Pancreas (tissue), 10 donors: ENCODE results near the gene MS4A15. TPM values are rescaled to one million over a fixed set of nuclear protein-coding genes. Genes with fewer than 3 reads are reported as not detected.

Experiments used
- ATAC-seq, 4 donors: fragments of 200-7000 bp; cut with Tn5 transposase; one replicate each; pipeline versions ENCODE4 v1.8.0 to v1.9.1; 2020; ENCODE audit warnings: mild to moderate bottlenecking in 4 of 4, moderate library complexity in 4 of 4
- DNase-seq, 6 donors: peaks; one replicate each; pipeline ENCODE4 v3.0.0-alpha.2; 2020
- FAIRE-seq: peaks from 2 replicates; lab custom pipeline; 2012; peaks lifted over from hg19 to GRCh38; lab: Jason Lieb, UNC
- H3K27ac ChIP-seq, 4 donors: fragments of 200-600 bp; sonication (generic); 1 replicate in 3 of 4; 2 replicates in 1 of 4; pipeline versions ENCODE4 v1.5.0 to v1.8.0; 2020
- H3K27me3 ChIP-seq, 4 donors: fragments of 200-600 bp; one replicate each; pipeline ENCODE4 v1.8.0; 2021
- H3K36me3 ChIP-seq, 3 donors: fragments of 200-600 bp; sonication (generic) in 1 of 3; one replicate each; pipeline versions ENCODE4 v1.5.0 to v1.8.0; 2020 to 2021
- H3K4me1 ChIP-seq, 3 donors: fragments of 200-600 bp; one replicate each; pipeline ENCODE4 v1.8.0; 2021
- H3K4me3 ChIP-seq, 4 donors: fragments of 200-600 bp; sonication (generic) in 2 of 4; one replicate each; pipeline versions ENCODE4 v1.5.0 to v1.8.0; 2020 to 2021
- H3K9me3 ChIP-seq, 4 donors: fragments of 200-600 bp; one replicate each; pipeline ENCODE4 v1.8.0; 2021
- WGBS, 2 donors: extraction: QIAGEN DNeasy Blood & Tissue Kit; methylation state at CpG; one replicate each; pipeline ENCODE4 v1.1.7; 2013; 5-methylcytosine and 5-hydroxymethylcytosine counted together
- intact Hi-C, 3 donors: fragments of 100-400 bp; cut with DNase I; formaldehyde crosslinking; loops; one replicate each; pipeline versions ENCODE4 v1.11.1 to v1.14.2; 2022
- polyA plus RNA-seq, 2 donors: library from polyadenylated mRNA; stranded (reverse); fragments of 200-250 nt; gene quantifications; one replicate each; pipeline ENCODE4 v1.2.3, GENCODE V29; 2013
- total RNA-seq, 6 donors: library from RNA; stranded (reverse); fragmentation: NEBNext Ultra II Directional in 4 of 6; extraction: Animal tissue kit (Norgen Biotek cat#: 25700) in 4 of 6; gene quantifications; one replicate each; pipeline versions ENCODE4 v1.2.1 to v1.2.4, GENCODE V29; 2021 to 2023
- TF ChIP-seq, protein P1 (sequence below), 4 donors: fragments of 200-600 bp; sonication (generic) in 3 of 4; IDR thresholded peaks; one replicate each; pipeline versions ENCODE4 v1.5.0 to v1.8.0; 2021; ENCODE audit warnings: antibody characterized with exemption in 4 of 4
- donor health status: healthy with polysubstance abuse.
- donor health status: DM: no; HTN: no; CAD: no; lungs with moderate emphysema.
- donor health status: DM: no; HTN: no; CAD: no.
- donor health status: control.
- donor health status: control.
- donor health status: Bipolar disorder and iron deficiency.
- donor health status: DM: yes; HTN: yes; CAD: no.
- donor health status: DM: no; HTN: no; CAD: no.
- donor health status: DM: no; HTN: no; CAD: no.
- donor health status: DM: yes; HTN: yes; CAD: no.

The MS4A15 gene
- total and polyA plus RNA-seq, 8 donors, result 0.09 TPM; not detected in 7

- FAIRE-seq, result no peak
- DNase-seq, result no peak
- Histone ChIP-seq H3K4me3 (no peak overlapping the region), H3K27ac (no peak overlapping the region), H3K36me3 (no peaks in the 10 kb centered on the region), H3K27me3 (no peaks in the 10 kb centered on the region), H3K9me3 (no peaks in the 10 kb centered on the region), H3K4me1 (no peaks in the 10 kb centered on the region)
- TF ChIP-seq, protein P1, sequence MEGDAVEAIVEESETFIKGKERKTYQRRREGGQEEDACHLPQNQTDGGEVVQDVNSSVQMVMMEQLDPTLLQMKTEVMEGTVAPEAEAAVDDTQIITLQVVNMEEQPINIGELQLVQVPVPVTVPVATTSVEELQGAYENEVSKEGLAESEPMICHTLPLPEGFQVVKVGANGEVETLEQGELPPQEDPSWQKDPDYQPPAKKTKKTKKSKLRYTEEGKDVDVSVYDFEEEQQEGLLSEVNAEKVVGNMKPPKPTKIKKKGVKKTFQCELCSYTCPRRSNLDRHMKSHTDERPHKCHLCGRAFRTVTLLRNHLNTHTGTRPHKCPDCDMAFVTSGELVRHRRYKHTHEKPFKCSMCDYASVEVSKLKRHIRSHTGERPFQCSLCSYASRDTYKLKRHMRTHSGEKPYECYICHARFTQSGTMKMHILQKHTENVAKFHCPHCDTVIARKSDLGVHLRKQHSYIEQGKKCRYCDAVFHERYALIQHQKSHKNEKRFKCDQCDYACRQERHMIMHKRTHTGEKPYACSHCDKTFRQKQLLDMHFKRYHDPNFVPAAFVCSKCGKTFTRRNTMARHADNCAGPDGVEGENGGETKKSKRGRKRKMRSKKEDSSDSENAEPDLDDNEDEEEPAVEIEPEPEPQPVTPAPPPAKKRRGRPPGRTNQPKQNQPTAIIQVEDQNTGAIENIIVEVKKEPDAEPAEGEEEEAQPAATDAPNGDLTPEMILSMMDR (IDR thresholded peaks at IDR 0.05), result no peak
- WGBS, 2 donors, result 80 to 85% methylated on average over 4 of the region's 4 CpGs
- no peak for ATAC-seq
- intact Hi-C loops, result no loop called here
Observed at GRCh38 chr11:60791153-60791933, 34.7 kb downstream of the MS4A15 start.

- intact Hi-C loops, result no loop called here
- FAIRE-seq, result no peak
Observed at GRCh38 chr11:60792521-60792920, 35.9 kb downstream of the MS4A15 start.

DNA sequence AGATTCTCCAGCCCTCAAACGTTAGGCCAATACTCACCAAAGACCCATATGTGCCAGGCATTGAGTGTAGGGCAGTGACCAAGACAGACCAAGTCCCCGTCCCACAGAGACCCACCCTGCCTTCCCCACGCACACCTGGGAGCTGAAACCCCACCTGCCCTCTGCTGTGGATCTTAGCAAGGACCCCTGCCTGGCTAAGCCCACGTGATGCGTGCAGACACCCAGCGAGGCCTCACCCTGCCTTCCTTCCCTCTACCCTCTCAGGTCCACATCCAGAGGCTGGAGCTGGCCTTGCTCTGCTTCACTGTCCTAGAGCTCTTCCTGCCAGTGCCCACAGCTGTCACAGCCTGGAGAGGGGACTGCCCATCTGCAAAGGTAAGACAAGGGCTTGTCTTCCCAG lies 38.6 kb downstream of the MS4A15 start:
- ATAC-seq, result no peak
- Histone ChIP-seq H3K27me3 (no peaks in the 10 kb centered on the region), H3K36me3 (no peaks in the 10 kb centered on the region), H3K4me3 (no peak overlapping the region), H3K9me3 (no peaks in the 10 kb centered on the region), H3K4me1 (no peaks in the 10 kb centered on the region), H3K27ac (no peak overlapping the region)
- no peak for FAIRE-seq
- 53 to 64% methylated on average over 6 of the region's 6 CpGs for WGBS, 2 donors
- no peak for DNase-seq
- TF ChIP-seq, protein P1 (IDR thresholded peaks at IDR 0.05), result no peak
- intact Hi-C loops, result no loop called here

More at GRCh38 chr11:60792521-60792920, 35.9 kb downstream of the MS4A15 start:
- ATAC-seq (no peak), DNase-seq (no peak)
- TF ChIP-seq, protein P1 (IDR thresholded peaks at IDR 0.05), result no peak
- Histone ChIP-seq H3K4me1 (no peaks in the 10 kb centered on the region), H3K4me3 (no peak overlapping the region), H3K27me3 (no peaks in the 10 kb centered on the region), H3K27ac (no peak overlapping the region), H3K36me3 (no peaks in the 10 kb centered on the region), H3K9me3 (no peaks in the 10 kb centered on the region)
- 57 to 69% methylated on average over 3 of the region's 3 CpGs for WGBS, 2 donors

DNA sequence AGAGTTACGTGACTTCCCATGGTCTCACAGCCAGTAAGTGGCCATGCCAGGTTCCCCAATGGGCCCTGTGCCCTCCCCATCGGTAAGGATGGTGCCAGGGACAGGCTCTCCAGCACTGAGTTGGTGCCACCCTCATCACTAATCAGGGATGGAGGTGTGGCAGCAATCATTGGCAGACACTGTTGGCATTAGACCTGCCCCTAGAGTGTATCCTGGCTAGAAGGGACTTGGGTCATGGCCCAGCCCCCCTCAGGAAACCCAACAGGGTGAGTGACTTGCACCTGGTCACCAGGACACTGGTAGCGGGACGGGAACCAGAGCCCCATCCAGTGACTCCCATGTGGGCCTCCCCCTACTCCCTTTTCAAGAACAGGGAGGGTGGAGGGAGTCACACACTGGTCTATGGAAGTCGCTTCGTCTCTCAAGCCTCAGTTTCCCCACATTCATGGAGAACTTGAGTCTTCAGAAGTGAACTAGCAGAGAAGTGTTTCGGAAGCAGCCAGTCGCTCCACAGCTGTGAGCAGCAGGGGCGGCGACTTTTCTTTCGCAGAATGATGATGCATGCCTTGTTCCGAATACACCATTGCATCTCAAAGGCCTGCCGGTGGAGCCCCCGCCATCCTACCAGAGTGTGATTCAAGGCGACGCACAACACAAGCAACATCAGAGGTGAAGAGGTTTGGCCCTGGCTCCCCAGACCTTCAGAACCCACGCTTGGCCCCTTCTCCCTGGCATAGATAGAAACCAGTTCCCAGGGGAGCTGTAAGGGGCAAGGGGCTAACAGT lies 41.4 kb downstream of the MS4A15 start:
- H3K27me3 ChIP-seq, result no peaks in the 10 kb centered on the region
- H3K4me1 ChIP-seq, result no peaks in the 10 kb centered on the region
- no peak overlapping the region for H3K27ac ChIP-seq
- H3K9me3 ChIP-seq, result no peaks in the 10 kb centered on the region
- no peaks in the 10 kb centered on the region for H3K36me3 ChIP-seq
- WGBS, 2 donors, result 76 to 83% methylated on average over 17 of the region's 17 CpGs
- no peak for ATAC-seq
- H3K4me3 ChIP-seq, result no peak overlapping the region
- no peak for DNase-seq
- TF ChIP-seq, protein P1 (IDR thresholded peaks at IDR 0.05), result no peak
- FAIRE-seq, result no peak
- intact Hi-C loops, result no loop called here
